Progenitor cell of endocrine pancreas (in vitro differentiated cells): ENCODE results near the gene ARRB2. TPM values are rescaled to one million over a fixed set of nuclear protein-coding genes. Genes with fewer than 3 reads are reported as not detected.
"Not testable (repeated sequence)": the region's sequence is repeated elsewhere in the genome, so short reads cannot be mapped to it uniquely, and the experiment has no call there.

Source experiments
- DNase-seq: peaks from one replicate; pipeline ENCODE4 v3.0.0; 2021; ENCODE audit warnings: low spot score; ENCODE audit not compliant: unreplicated experiment
- H3K27ac Mint-ChIP-seq: 2 replicates; pipeline ENCODE4 v1.8.0; 2021; ENCODE audit warnings: mild to moderate bottlenecking, moderate library complexity, mixed read lengths
- H3K27me3 Mint-ChIP-seq: 2 replicates; pipeline ENCODE4 v1.8.0; 2021; ENCODE audit warnings: mixed read lengths
- H3K36me3 Mint-ChIP-seq: 2 replicates; pipeline ENCODE4 v1.8.0; 2022; ENCODE audit warnings: mixed read lengths; ENCODE audit not compliant: insufficient read depth
- H3K4me1 Mint-ChIP-seq: 2 replicates; pipeline ENCODE4 v1.8.0; 2021; ENCODE audit warnings: low read depth, mixed read lengths
- H3K4me3 Mint-ChIP-seq: 2 replicates; pipeline ENCODE4 v1.8.0; 2021; ENCODE audit warnings: low read depth, mild to moderate bottlenecking, moderate library complexity, mixed read lengths
- H3K9me3 Mint-ChIP-seq: 2 replicates; pipeline ENCODE4 v1.8.0; 2021; ENCODE audit warnings: low read depth, mixed read lengths
- CTCF ChIP-seq: fragments of 200-600 bp; sonication (generic); IDR thresholded peaks from one replicate; pipeline ENCODE4 v1.5.0; 2021; ENCODE audit warnings: antibody characterized with exemption, mild to moderate bottlenecking; ENCODE audit not compliant: unreplicated experiment
- total RNA-seq: library from RNA; stranded (reverse); gene quantifications from 2 replicates; pipeline ENCODE4 v1.2.1, GENCODE V29; 2021

The ARRB2 gene
- total RNA-seq, 1 donor from 2014 or later = 52.6 TPM

GRCh38 chr17:4703330-4703691 is 7.1 kb upstream of the ARRB2 start:
- Mint-ChIP-seq H3K4me3 (peak overlapping the region; percentile 93), H3K9me3 (no peaks in the 10 kb centered on the region), H3K27me3 (no peaks in the 10 kb centered on the region), H3K27ac (peak overlapping the region; percentile 95), H3K36me3 (no peaks in the 10 kb centered on the region), H3K4me1 (peaks cover 17% of the 10 kb centered on the region)
- no peak for TF ChIP-seq CTCF
- DNase-seq = no peak

DNA sequence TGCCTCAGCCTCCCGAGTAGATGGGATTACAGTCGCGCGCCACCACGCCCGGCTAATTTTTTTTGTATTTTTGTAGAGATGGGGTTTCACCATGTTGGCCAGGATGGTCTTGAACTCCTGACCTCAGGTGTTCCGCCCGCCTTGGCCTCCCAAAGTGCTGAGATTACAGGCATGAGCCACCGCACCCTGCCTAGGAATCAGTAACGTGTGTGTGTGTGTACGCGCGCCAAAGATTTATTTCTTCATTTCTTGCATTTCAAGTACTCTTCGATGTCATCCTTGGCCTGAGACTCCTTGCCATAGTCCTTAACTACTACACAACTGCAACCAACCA is 5.9 kb upstream of the ARRB2 start:
- H3K9me3 Mint-ChIP-seq, H3K36me3 Mint-ChIP-seq, H3K27me3 Mint-ChIP-seq, DNase-seq: not testable (repeated sequence)
- Mint-ChIP-seq H3K4me1 (peaks cover 18% of the 10 kb centered on the region), H3K27ac (peak overlapping the region; percentile 95), H3K4me3 (peak overlapping the region; percentile 93)

- TF ChIP-seq CTCF = no peak
- Mint-ChIP-seq H3K4me3 (peak overlapping the region; percentile 93), H3K27ac (peak overlapping the region; percentile 95), H3K36me3 (no peaks in the 10 kb centered on the region), H3K9me3 (no peaks in the 10 kb centered on the region), H3K27me3 (no peaks in the 10 kb centered on the region), H3K4me1 (peaks cover 21% of the 10 kb centered on the region)
- no peak for DNase-seq
These were observed 5.4 kb upstream of the ARRB2 start for GRCh38 chr17:4704991-4705390.

GRCh38 chr17:4706121-4706520 is 4.3 kb upstream of the ARRB2 start:
- TF ChIP-seq CTCF = no peak
- Mint-ChIP-seq H3K4me1 (peaks cover 22% of the 10 kb centered on the region), H3K9me3 (no peaks in the 10 kb centered on the region), H3K27me3 (no peaks in the 10 kb centered on the region), H3K4me3 (no peak overlapping the region), H3K27ac (no peak overlapping the region), H3K36me3 (no peaks in the 10 kb centered on the region)
- no peak for DNase-seq

DNA sequence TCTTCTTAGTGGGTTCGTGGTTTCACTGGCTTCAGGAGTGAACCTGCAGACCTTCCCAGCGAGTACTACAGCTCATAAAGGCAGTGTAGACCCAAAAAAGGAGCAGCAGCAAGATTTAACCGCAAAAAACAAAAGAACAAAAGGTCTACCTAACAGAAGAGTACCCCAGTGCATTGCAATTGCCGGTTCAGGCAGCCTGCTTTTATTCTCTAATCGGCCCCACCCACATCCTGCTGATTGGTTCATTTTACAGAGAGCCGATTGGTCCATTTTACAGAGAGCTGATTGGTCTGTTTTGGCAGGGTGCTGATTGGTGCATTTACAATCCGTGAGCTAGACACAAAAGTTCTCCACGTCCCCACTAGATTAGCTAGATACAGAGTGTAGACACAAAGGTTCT is 2.0 kb upstream of the ARRB2 start:
- Mint-ChIP-seq H3K4me3 (no peak overlapping the region), H3K27me3 (no peaks in the 10 kb centered on the region), H3K9me3 (no peaks in the 10 kb centered on the region), H3K36me3 (no peaks in the 10 kb centered on the region), H3K27ac (no peak overlapping the region), H3K4me1 (peaks cover 8% of the 10 kb centered on the region)
- no peak for DNase-seq
- TF ChIP-seq CTCF = no peak

DNA sequence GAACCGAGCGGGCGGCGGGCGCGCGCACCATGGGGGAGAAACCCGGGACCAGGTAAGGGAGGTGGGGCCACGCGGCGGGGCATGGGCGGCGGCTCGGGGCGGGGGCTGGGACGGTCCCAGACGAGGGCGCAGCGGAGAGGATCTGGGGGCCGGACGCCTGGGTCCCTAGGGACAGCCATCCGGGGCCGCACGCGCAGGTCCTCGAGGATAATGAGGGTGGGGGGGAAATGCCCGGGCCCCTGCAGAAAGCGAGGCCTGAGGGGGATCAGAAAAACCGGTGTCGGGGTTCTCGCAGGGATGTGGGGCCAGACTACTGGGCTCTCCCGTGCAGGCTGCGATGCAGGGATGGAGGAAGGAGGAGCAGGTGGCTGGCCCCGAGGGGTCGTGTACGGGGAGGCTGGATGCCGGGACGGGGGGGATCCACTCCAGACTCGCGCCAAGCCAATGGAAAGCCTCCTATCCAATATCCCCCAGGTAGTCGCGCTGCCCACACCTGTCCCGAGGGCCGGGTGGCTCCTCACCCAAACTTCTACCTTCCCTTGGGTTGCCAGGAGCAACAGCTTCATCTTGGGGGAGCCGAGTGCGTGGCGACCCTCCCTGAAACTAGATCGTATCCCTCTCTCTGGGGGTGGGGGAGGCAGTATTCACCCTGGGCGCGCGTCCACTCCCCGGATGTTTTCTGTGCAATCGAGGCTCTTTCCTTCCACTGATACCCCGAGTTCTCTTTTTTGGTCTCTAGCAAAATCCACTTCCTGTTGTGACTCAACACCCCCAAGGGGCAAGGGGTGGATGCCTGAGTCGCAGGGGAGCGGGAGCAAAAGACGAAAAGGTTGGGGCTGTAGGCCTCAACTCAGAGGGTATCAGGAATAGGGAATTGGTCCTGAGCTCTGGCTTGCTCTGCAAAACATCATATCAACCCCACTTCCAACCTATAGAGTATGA is 532 bp downstream of the ARRB2 start:
- peaks cover 6% of the 10 kb centered on the region for H3K4me1 Mint-ChIP-seq
- TF ChIP-seq CTCF = no peak
- H3K4me3 Mint-ChIP-seq = peak overlapping the region; percentile 72
- H3K9me3 Mint-ChIP-seq = no peaks in the 10 kb centered on the region
- H3K27me3 Mint-ChIP-seq = no peaks in the 10 kb centered on the region
- no peaks in the 10 kb centered on the region for H3K36me3 Mint-ChIP-seq
- peak overlapping the region; percentile 94 for H3K27ac Mint-ChIP-seq
- no peak for DNase-seq
